HG03342 (cell line): ENCODE measurements around the gene NPY4R.
"Not testable (repeated sequence)": the region's sequence is repeated elsewhere in the genome, so short reads cannot be mapped to it uniquely, and the experiment has no call there.

Source experiments
- ATAC-seq: cut with Tn5 transposase; IDR thresholded peaks from one replicate; pipeline ENCODE4 v1.9.1; 2021; ENCODE audit warnings: mild to moderate bottlenecking, moderate library complexity; ENCODE audit not compliant: unreplicated experiment

The NPY4R gene, protein sequence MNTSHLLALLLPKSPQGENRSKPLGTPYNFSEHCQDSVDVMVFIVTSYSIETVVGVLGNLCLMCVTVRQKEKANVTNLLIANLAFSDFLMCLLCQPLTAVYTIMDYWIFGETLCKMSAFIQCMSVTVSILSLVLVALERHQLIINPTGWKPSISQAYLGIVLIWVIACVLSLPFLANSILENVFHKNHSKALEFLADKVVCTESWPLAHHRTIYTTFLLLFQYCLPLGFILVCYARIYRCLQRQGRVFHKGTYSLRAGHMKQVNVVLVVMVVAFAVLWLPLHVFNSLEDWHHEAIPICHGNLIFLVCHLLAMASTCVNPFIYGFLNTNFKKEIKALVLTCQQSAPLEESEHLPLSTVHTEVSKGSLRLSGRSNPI

DNA sequence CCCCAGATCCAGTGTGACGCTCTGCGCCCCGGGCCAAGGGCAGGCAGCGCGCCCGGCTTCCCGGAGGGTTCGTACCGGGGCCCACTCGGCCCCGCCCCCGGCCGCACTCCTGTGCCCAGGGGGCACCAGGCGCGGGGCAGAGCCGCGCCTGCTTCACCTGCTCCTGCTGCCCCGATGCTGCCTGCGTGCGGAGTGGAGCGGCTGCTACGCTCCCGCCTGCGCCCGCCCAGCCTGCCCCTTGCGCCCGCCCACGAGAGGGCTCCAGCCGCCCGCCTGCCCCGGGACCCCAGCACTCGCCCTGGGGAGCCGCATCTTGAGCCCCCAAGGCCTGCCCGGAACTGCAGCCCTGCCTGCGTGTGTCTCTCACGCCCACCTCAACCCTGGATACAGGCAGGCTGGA, at the start of gene NPY4R:
NPY4R (minus strand) TSS at position 194 of the 400 bp plus-strand sequence. CDS start 3,323 bp downstream, outside the sequence.
- not testable (repeated sequence) for ATAC-seq

DNA sequence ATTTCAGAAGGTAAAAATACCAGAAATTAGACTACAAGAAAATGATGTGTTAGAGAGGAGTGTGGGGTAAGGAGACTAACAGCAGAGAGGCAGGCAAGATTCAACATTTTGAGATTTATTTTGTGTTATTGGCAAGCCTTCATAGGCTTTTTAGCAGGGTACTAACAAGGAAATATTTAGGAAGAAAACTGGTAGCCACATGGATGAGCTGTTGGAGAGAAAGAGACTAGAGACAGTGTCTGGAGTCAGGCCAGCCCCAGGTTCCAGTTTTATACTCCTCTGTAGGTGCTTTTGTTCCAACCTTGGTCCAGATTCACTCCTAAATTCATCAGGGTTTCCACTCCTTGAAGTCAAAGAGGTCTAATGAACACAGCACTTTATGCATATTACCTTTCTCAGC, 49.6 kb upstream of the NPY4R start:
- ATAC-seq = no peak

DNA sequence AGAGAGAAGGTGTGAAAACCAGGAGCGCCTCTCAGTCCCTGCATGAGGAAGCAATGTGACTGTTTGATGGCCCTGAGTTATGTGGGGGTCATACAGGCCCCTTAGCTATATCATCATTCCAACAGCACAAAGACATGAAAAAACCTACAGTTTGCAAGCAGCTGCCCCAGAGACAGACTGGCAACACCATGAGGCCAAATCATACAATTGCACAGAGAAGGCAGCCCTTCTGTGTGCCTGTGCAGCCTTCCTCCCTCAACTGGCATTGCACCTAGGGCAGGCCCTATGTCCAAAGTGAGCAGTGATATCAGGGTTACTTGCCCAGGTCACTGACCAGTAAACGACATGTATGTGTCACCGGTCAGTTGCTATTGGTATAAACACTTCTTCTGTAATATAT, 49.1 kb upstream of the NPY4R start:
- ATAC-seq = no peak

DNA sequence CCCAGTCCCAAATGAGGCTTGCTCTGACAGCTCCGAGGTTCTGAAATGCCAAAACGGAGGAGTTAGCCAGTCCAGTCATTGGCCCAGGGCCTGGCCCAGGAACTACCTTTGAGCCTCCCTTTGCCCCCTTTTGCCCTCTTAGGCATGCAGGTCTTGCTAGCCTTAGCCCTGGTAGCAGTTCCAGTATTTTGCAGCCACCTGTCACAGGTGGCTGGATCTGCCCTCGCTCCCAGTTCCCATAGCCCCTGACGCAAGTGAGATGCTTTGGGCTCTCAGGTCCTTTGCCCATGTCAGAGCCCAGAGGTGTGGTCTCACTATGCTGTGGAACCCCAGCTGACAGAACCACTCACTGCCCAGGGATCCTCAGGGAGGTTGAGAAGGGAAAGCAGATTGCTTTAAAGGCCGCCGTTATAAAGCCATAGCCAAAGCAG, 48.7 kb upstream of the NPY4R start:
- ATAC-seq = no peak

DNA sequence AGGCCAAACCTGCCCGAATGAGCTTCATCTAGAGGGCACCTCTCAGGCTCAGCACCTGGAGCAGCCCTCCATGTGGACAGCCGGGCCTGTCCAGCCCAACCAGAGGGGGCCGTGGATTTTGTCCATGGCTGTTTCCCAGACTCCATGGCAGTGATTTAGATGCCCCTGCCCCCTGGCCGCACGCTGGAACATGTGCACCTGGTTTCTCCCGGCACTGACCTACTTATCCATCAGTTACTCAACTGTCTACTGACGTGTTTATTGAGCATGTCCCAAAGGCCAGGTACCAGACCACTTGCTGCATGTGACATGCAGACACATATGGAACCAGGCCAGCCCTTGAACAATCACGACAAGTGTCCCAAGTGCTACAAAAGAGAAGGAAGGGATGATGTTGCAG, 47.6 kb upstream of the NPY4R start:
- not testable (repeated sequence) for ATAC-seq

DNA sequence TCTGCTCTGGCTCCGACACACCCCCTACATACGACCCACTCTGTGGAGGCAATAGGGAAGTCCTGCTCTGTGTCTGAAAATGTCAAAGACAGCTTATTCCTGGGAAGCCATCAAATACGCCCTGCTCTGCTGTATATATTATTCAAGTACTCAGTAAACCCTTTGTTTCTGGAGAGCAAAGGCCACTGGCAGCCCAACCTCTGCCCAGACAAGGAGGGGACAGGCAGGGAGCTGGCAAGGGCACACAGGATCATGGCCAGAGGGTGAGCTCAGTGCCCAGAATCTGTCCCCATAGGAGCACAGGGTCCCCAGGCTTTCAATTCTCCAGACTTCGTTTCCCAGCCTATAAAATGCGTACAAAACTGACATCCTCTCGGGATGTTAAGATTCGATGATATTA, 47.0 kb upstream of the NPY4R start:
- ATAC-seq = not testable (repeated sequence)

DNA sequence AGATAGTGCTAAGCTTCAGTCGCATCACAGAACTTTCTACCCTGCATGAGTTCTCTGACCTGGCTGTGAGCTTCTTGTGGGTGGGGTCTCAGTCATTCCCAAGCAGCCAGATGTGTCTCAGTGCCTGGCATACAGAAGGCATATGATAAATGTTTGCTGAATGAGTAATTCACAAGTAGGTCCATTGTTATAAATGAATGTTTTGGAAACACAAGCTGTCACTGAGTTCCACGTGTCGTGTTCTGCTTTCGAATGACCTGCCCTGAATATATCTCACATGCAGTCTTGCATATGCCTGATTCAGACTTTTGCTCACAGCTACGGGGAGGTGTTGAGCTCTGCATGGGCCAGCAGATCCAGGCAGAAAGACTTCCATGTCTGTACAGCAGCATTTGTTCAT, 46.2 kb upstream of the NPY4R start:
- ATAC-seq = not testable (repeated sequence)

DNA sequence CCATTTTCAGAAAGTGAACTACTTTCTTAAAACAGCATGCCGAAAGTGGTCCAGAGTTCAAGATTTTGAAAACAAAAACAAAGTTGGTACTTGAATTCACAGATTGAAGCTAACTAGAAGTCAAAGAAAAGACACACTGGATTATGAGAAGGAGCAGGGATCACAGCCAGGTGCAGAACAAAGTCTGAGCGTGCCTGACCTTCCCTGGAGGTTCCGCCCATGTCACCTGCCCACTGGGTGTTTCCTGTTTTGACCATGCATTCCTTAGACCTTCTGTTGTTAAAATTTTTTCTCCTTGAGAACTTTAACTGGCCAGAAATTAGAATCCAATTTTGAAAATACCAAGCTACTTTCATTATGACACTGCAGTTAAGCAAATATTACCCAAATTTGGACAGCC, 34.2 kb upstream of the NPY4R start:
- ATAC-seq = not testable (repeated sequence)

DNA sequence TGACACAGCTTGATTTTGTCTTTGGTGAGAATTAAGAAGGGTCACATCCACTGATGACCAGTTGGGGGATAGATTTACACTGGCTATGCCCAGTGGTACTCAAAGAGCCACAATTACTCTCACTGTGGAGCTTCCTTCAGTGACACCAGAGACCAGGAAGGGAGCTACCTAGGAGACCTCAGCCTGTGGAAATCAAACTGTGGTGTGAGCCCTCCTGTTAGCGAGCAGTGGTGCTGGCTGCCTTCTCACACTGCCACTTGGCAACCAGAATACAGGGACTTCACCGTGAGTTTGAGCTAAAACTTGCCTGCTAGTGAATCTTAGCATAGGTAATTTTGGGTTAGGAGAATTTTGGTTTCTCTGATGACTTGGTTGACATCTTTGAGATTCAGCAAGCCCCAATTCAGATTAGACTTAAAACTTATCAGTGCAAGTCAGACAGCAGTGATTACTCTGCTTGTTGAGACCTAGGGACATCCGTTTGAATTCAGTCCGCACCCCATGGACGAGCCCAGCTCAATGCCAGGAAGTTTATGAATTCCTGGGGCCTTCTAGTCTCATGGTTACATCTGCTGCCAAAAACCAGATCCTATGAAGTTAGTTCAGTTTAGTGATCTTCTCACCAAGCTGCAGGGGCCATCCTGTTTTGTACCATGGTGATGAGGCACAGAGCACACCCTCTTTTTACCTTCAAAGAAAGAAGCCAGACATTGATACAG, 33.4 kb upstream of the NPY4R start:
- not testable (repeated sequence) for ATAC-seq

DNA sequence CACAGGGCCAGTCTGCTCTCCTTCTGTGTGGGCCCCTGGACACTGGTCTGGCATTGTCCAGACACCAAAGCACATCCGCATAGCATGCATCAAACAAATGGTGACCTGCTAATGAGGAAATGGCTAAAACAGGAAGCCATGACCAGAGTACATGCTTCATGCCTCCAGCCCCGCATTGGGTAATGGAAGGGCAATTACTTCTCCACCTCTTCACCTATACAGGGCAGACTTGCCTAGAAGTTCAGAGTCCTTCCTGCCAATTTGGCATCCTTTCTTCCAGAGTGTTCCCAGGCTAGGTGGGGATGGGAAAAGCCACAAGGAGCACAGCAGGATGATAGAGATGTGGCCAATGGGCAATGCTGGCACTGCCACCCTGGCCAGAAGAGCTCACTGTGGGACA, 32.1 kb upstream of the NPY4R start:
- ATAC-seq = not testable (repeated sequence)

DNA sequence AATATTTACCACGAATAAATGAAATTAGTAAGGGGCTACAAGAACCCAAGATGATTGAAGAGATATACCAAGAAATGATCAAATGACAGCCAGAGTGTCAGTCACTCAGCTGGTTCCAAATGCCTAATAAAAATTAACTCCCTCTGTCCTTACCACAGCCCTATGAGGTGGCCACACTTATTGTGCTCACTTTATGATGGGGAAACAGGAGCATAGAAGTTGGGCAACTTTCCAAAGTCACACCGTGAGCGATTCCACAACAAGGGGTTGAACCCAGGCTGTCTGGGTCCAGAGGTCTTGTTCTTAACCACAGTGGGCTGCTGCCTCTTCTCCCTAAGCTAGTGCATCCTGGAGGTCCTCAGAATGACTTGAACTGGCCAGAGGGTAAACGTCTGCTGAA, 31.6 kb upstream of the NPY4R start:
- not testable (repeated sequence) for ATAC-seq

DNA sequence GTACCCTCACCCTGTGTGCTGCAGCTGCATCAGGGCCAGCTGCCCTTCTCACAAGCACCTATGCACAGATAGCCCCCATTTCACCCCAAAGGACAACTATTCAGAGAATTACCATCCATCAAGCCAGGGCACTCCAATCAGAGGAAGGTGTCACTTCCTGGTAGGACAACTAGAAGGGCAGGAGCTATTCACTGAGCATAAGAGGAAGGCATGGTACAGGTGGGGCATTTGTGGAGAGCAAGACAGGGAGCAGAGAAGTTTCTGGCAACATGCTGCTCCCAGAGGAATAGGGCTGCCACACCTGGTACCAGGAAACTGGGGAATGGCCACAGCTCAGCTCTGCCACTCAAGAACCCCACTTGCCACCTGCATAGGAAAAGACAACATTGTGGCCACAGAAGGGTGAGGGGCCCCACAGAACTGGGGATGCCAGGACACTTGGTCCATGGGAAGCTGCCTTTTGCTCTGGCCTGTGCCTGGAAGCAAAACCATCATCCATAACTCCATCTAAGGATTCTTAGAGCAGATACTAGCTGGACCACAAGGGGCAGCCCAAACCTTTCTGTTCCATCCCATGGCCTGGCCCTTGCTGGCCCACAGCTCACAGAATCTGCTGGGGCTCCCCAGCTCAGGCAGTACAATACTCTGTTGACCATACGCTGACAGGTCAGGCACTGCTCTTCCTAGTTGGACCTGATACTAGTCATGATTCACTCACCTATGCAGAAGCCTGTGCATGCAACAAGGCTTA, 25.8 kb upstream of the NPY4R start:
- not testable (repeated sequence) for ATAC-seq

DNA sequence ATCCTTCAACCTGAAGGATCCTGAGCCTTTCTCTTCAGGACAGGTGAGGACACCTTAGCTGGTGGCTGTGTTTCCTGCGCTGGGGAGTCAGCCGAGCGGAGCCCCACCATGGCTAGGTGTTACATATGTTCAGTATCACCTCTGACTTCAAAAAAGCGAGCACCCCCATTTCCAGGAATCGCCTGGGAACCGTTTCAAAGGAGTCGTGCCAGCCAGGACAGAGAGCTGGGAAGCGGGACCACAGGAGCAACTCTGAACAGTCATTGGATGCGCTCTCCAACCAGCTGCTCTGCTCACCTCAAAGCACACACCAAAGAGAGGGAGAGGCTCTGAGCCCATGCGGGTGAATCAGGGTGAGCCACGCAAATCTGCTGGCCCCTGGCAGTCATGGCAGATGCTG, 24.5 kb upstream of the NPY4R start:
- not testable (repeated sequence) for ATAC-seq

DNA sequence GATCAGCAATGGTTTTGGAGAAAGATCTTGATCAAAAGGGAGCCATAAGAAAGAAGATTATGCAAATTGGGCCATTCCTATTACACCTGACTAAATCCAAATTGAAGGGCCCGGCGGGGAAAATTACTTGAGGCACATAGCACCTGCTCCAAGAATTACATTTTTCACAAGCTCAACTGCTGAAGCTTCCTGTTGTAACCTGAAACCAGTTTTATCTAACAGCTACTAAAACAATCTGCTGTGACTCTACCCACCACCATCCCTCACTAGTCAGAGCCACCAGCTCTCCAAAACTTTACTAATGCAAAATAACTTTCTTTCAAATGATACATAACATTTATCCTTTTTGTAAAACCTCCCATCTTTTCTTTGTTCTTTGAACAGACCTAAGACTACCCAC, 20.7 kb upstream of the NPY4R start:
- not testable (repeated sequence) for ATAC-seq

DNA sequence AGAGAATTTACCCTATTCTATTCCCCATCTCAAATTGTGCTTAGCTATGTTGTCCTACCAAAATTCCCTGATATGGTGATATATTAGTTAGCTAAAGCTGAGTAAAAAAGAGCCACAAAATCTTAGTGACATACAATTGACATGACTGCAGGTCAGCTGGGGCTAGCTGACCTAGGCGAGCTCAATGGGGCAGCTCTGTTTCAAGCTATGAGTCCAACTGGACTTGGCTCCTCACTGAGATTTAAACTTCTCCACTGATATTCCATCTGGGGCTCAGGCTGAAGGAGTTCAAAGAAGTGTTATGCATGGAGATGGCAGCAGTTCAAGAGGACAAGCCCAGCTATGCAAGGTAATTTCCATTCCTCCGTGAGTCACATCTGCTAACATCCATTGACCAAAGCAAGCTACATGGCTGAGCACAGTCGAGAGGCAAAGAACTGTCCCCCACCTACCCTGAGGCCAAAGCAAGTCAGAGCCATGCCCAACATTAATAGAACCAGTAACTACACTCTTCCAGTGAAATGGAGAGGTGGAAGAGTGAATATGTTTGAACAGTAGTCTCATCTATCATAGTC, 9.1 kb upstream of the NPY4R start:
- not testable (repeated sequence) for ATAC-seq

DNA sequence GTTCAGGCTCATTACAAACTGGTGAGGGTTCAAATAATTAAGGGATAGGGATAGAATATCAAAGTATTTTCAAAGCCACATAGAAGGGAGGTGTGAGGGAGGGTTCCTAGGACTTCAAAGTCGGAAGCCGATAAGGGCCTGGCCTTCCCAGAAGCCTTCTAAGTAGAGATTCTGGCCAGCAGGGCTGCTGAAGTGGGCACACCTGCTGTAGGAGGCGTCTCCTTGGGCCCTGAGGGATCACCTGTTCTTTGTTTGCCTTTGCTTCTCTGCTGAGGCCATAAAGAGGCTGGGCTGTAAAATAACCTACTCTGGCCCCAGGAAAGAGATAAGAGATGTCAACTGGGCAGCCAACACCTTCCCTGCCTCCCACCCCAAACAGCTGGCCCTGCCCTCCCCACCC, 8.0 kb upstream of the NPY4R start:
- ATAC-seq = not testable (repeated sequence)

DNA sequence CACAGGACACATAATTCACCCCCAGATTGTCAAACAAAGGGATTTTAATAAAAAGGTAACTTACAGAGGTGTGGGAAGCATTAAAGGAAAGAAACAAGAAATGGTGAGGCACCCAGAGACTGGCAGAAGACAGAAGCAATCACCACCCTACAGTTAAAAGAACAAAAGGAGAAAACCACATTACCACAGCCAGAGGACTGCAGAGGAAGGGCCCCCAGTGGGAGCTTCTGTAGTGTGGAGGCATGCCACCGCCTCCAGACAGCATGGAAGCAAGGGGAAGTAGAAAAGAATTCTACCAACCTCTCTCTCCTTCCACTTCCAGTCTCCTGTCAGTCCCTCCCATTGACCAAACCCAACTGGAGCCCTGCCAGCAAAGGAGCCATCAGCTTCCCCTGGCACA, 4.4 kb upstream of the NPY4R start:
- ATAC-seq = not testable (repeated sequence)

DNA sequence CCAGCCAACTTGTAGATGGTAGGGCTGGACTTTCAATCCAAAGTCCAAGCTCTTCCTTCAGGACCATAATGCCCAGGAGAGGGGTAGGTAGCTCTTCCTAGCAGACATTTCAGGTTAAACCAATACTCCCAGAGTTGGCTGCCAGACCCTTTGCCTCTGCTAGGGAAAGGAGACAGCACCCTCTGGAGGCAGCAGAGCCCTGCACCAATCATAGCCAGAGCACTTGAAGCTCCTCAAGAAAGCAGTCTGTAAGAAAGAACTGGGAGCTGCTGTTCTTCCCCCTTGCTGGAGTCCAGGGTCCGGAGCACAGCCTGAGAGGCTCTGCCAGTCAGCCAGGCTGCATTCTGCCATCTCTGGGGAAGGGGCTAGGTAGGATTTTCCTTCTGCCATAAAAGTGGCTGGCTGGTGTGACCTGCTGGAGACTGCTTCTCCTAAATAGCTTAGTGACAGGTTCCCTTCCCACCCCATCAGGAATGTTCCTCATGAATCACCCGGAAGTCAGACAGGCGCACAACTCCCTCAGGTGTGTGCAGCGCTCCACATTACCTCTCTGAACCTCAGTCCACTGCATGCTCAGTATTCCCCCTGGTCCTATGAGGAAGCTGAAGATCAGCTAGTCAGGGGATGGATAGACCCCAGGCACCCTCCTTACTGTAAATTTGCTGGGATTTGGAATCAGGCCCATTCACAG, 2.5 kb upstream of the NPY4R start:
- ATAC-seq = not testable (repeated sequence)

DNA sequence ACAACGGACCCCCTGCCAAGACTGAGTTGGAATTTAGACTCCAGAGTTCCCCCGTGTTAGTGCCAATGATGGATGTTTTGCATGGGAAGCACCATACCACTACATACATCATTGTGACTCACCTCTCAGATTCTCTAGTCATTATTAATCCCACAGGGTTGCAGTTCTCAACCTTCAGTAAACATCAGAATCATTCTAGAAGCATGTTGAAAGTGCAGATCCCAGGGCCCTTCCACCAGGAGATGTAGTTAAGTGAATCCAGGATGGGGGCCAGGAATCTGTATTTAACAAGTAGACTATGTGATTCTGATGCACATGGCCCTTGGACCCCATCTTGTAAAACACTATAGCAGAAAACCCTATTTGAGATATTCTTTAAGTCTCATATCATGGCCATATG, 2.1 kb downstream of the NPY4R start:
- ATAC-seq = not testable (repeated sequence)

DNA sequence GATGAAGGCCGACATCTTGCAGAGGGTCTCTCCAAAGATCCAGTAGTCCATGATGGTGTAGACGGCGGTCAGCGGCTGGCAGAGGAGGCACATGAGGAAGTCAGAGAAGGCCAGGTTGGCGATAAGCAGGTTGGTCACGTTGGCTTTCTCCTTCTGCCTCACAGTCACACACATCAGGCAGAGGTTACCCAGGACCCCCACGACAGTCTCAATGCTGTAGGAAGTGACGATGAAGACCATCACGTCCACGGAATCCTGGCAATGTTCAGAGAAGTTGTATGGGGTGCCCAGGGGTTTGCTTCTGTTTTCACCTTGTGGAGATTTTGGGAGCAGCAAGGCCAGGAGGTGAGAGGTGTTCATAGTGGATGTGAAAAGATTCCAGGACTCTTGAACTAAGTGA, 3.5 kb downstream of the NPY4R start:
- ATAC-seq = not testable (repeated sequence)
